Kidney epithelial cell (primary cell): ENCODE results near the gene MISP. TPM values are rescaled to one million over a fixed set of nuclear protein-coding genes. Genes with fewer than 3 reads are reported as not detected.
"Not testable (repeated sequence)": the region's sequence is repeated elsewhere in the genome, so short reads cannot be mapped to it uniquely, and the experiment has no call there.

ENCODE experiments used
- DNase-seq: peaks from one replicate; pipeline ENCODE4 v3.0.0-alpha.2; 2010; ENCODE audit warnings: low read depth
- H3K27me3 ChIP-seq: 2 replicates; pipeline ENCODE4 v1.6.0; 2011; ENCODE audit warnings: low read length; ENCODE audit not compliant: control insufficient read depth, insufficient read depth
- H3K36me3 ChIP-seq: 2 replicates; pipeline ENCODE4 v1.5.1; 2011; ENCODE audit warnings: low read length; ENCODE audit not compliant: control insufficient read depth, insufficient read depth
- H3K4me3 ChIP-seq: 2 replicates; pipeline ENCODE4 v1.5.1; 2011; ENCODE audit warnings: low read depth, mild to moderate bottlenecking, control low read depth, low read length
- CTCF ChIP-seq: IDR thresholded peaks from 2 replicates; pipeline ENCODE4 v1.5.1; 2011; ENCODE audit warnings: mild to moderate bottlenecking, moderate library complexity, low read length, control low read depth, inconsistent platforms; ENCODE audit not compliant: insufficient read depth, poor library complexity, severe bottlenecking
- total RNA-seq: library from RNA; depleted of rRNA; stranded (reverse); fragments of >200 nt; gene quantifications from 2 replicates; pipeline ENCODE4 v1.2.3, GENCODE V29; 2015

MISP gene
- total RNA-seq, result 45.6 and 52.4 TPM in 2 replicates

- Histone ChIP-seq H3K4me3 (peak within 1 kb of the TSS; percentile 26), H3K36me3 (no peaks in the 10 kb centered on the region), H3K27me3 (no peaks in the 10 kb centered on the region)
- TF ChIP-seq CTCF, result no peak
- no peak for DNase-seq
Observed at GRCh38 chr19:750640-751423, at the start of gene MISP. MISP (plus strand) TSS chr19:751112; CDS start chr19:756947, 5,835 bp downstream.

- not testable (repeated sequence) for H3K4me3 ChIP-seq, DNase-seq, H3K27me3 ChIP-seq, H3K36me3 ChIP-seq
Observed at GRCh38 chr19:702847-703246, 48.1 kb upstream of the MISP start.

DNA sequence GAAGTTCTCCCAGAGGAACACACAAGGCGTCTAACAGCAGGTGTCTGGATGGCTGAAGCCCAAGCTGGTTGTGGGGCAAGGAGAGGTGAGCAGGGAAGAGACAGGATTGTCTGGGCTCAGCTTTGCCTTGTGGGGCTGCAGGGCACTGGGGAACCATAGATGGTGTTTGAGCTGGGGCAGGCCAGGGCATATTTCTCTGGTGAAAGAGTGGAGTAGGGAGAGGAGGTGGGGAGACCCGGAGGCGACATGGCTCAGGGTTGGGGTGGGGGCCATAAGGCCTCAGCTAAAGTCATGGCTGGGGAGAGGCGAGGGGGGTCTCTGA is 47.6 kb upstream of the MISP start:
- Histone ChIP-seq H3K36me3 (no peaks in the 10 kb centered on the region), H3K27me3 (peaks cover 7% of the 10 kb centered on the region), H3K4me3 (peak overlapping the region; percentile 3)
- no peak for TF ChIP-seq CTCF
- DNase-seq, result no peak

DNA sequence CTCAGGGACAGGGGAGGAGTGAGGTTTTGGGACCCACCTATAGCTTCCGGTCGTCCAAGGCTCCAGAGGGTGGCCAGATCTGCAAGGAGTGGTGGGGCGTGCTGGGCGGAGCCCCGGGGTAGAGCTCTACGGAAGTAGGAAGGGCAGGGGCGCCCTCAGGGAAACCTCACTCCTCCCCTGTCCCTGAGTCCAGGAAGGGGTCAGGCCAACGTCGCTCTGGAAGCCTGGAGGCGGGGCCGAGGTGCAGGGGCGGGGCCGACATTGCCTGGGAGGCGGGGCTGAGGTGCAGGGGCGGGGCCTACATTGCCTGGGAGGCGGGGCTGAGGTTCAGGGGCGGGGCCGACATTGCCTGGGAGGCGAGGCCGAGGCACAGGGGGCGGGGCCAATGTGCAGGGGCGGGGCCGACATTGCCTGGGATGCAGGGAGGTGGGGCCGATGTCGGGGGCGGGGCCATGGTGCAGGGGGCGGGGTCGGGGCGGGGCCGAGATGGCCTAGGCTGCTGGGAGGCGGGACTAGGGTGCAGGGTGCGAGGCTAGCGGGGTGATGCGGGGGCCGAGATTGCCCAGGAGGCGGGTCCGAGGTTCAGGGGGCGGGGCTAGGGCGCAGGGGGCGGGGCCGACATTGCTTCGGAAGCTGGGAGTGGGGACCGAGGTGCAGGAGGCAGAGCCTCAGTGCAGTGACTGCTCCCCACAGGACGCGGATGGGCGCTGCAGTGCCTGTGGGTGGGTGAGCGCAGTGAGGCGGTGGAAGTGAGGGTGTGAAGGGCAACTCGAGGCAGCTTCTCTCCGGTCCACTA is 47.1 kb upstream of the MISP start:
- no peak for DNase-seq

GRCh38 chr19:704447-704741 is 46.5 kb upstream of the MISP start:
- no peak for TF ChIP-seq CTCF
- peaks cover 7% of the 10 kb centered on the region for H3K27me3 ChIP-seq
- no peak overlapping the region for H3K4me3 ChIP-seq
- H3K36me3 ChIP-seq, result no peaks in the 10 kb centered on the region
- DNase-seq, result no peak

More for the DNA sequence above, 47.1 kb upstream of the MISP start:
- Histone ChIP-seq H3K4me3 (peak overlapping the region; percentile 3), H3K36me3 (no peaks in the 10 kb centered on the region), H3K27me3 (peaks cover 7% of the 10 kb centered on the region)
- no peak for TF ChIP-seq CTCF

- TF ChIP-seq CTCF, result no peak
- Histone ChIP-seq H3K36me3 (no peaks in the 10 kb centered on the region), H3K27me3 (peaks cover 11% of the 10 kb centered on the region), H3K4me3 (peak within 1 kb of the TSS; percentile 60)
- DNase-seq, result no peak
Observed at GRCh38 chr19:708154-709143, 42.5 kb upstream of the MISP start, which contains the start of gene PALM. PALM (plus strand) TSS chr19:708935; CDS start chr19:709147, 212 bp downstream.
